Activated gamma-delta T cell (primary cell): ENCODE results near the gene MBNL1.

Experiments used
- DNase-seq: peaks from one replicate; lab custom pipeline; 2025; lab: John Stamatoyannopoulos, UW

MBNL1 gene

GRCh38 chr3:152252755-152253154 lies 16.0 kb upstream of the MBNL1 start:
- DNase-seq = no peak

DNA sequence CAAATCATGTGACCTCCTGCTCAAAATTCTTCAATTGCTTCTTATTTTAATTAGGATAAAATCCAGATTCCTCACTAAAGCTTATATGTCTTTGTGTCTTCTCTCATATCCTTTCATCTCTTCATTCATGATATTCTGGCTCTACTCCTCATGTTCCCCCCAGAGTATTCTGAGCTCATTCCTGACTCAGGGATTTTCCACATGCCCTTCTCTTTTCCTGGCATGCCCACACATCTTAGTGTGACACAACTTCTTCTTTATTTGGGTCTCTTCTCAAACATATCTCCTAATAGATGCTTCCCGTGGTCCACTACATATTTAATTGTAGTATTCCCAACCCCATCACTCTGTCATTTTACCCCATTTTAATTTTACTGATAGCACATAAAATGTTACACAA lies 15.2 kb upstream of the MBNL1 start:
- DNase-seq = no peak

DNA sequence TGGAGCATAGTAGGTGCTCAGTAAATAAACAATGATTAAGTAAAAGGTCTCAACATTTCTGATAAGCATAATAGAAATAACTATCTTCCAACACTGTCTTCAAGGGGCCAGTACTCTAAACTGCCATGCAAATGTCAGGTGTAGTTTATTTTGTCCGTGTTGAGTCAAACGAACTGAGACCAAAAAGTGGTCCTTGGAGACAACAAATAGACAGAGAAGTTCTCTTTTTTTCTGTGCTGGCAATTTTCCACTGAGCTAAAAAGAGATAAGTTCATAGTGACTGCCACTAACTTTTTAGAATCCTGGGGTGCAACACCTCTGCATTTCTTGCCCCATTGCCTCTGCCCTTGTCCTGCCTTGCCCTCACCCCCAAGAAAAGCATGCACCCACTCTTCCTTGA lies 14.7 kb upstream of the MBNL1 start:
- DNase-seq = no peak

- DNase-seq = no peak
Measured at GRCh38 chr3:152255290-152255689, 13.4 kb upstream of the MBNL1 start.

- no peak for DNase-seq
Measured at GRCh38 chr3:152256851-152257562, 11.7 kb upstream of the MBNL1 start.

GRCh38 chr3:152257563-152258035 lies 11.1 kb upstream of the MBNL1 start:
- no peak for DNase-seq

DNA sequence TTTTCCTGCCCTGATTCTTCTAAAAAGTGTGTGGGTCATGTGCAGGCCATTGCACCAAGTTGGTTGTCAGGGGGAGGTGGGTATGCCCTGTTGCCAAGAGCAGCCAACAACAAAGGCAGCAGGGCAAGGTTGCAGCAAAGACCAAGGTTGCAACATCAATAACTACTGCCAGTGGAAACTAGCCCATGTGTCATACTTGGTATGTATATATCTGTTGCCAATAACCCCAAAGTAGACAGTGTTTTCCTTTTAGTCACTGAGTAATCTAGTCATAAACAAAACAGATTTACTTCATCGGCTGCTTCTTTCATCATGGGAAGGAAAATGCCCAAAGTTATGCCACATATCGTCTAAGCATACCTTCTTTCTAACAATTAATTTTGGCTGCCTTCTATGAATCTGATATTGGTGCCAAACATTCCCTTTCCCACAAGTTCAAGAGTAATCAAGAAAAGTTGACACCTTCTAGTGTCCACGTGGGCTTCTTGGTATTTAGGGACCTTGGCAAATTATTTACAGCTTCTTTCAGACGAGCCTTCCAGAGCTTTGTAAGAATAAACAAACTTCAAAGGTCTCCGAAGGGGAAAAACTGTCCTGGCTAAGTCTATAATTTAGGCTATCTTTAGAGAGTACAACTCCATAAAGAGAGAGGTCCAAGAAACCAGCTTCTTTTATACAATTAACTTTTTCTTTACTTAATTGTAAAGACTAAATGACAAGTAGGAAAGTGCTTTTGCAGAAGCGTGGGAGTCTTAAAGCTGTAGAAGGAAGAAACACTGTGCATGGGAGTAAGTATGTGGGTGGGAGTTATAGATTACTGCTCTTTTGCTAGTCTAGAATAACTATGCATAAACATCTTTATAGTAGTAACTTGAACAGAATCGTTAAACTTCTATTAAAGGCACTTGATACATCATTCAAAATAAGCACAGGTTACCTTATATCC lies 10.0 kb upstream of the MBNL1 start:
- no peak for DNase-seq

GRCh38 chr3:152259468-152259867 lies 9.3 kb upstream of the MBNL1 start:
- no peak for DNase-seq

GRCh38 chr3:152260026-152260425 lies 8.7 kb upstream of the MBNL1 start:
- DNase-seq = no peak

GRCh38 chr3:152260529-152260928 lies 8.2 kb upstream of the MBNL1 start:
- no peak for DNase-seq

GRCh38 chr3:152261329-152261728 lies 7.4 kb upstream of the MBNL1 start:
- DNase-seq = no peak

GRCh38 chr3:152263711-152264110 lies 5.0 kb upstream of the MBNL1 start:
- no peak for DNase-seq

DNA sequence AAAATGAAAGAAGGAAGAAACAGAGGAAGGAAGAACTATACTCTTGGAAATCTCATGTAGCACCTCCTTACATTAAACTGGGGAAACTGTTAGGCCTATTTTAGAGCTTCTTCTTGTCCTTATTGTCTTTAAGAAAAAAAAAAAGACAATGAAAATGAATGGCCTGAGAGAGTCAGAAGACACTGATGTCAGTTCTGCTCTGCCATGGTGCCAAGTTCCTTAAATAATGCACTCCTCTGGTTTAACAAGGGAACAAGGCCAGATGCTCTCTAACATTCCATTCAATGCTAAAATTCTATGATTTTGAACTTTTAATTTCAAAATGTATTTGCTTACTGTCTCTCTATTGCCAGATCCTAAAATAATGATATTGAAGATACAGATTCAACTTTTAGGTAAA lies 4.4 kb upstream of the MBNL1 start:
- DNase-seq = no peak

GRCh38 chr3:152266221-152266995 lies 2.3 kb upstream of the MBNL1 start:
- DNase-seq = no peak

GRCh38 chr3:152267831-152268554 lies 736 bp upstream of the MBNL1 start:
- DNase-seq = no peak

- peak; percentile 49 for DNase-seq
Measured at GRCh38 chr3:152269056-152269830, 514 bp downstream of the MBNL1 start.

DNA sequence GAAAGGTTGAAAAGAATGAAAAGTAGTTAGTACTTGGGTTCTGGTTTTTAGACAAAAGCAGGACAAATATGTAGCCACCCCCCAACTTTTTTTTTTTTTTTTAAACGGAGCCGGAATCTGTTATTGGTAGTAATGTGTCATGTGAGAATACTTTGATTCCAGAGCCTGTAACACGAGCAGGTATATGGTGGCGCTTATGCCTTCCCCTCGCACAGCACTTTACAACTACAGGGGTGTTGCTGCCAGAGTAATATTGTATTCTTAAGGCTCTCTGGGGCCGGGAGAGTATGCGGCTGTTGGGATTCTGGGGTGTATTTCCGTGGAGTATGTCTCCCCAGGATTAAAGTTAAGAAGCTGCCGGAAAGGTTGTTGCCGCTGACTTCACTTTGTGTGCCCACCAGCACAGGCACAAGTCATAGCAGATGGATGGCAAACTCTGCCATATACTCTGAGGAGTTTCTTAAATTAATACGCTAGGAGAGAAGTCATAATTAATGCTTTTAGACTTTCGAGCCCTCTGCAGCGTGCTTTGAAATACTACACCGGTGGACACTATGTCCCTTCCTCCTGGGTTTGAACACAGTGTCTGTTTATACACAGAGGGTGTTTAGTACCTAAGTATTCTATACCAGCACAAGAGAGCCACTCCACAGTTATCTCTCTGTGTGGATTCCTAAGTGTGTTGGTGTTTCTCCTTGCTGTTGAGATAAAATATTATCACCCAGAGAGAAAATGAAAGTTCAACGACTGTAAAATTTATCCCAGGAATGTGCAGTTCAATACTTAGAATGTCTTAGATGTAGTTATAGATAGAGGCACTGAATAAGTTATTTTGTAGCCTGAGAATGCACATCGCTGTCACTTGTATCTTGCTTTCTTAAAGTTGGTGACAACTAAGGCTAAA lies 1.4 kb downstream of the MBNL1 start:
- no peak for DNase-seq

DNA sequence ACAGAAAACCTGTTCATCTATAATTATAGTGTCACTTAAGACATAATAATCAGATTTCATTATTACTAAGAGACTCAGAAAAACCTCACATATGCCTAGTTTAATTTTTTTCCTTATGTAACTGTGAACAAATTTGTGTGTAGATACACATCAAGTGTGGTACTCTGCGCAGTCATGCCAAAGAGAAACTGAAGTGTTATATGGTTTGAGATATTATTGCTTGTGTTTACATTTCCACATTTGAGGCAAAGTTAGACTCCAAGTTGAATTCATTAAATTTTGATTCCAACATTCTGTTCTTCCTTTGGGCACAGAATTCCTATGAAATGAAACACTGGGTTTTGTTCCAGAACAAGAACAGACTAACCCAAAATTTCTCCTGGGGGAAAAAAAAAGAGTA lies 2.2 kb downstream of the MBNL1 start:
- DNase-seq = no peak

DNA sequence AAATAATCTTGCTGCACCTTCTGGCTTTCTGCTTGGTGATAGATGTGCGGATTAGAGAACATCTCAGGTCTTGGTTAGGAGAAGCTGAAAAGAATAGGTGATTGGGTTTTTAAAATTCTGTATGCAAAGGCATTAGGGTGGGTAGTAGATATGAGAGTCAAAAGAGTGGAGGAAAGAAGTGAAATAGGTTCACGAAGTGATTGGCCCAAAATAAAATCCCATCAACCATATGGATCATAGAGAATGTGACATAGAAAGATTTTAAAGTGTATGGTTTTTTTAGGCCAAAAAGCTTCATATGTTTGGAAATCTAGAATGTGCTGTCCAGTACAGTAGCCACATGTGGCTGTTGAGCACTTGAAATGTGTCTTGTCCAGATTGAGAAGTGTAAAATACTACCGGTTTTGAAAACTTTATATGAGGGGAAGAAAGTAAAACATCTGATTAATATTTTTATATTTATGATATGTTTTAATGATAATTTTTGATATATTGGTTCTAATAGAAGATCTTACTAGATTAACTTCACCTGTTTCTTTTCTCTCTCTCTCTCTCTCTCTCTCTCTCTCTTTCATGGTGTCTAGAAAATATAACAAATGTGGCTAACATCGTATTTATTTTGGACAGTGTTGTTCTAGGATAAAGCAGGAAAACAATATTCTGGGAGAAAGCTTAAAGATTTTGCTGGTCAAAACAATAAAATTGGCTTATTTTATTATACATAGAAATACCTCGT lies 2.9 kb downstream of the MBNL1 start:
- no peak for DNase-seq
